BLaER1 treated with 17β-estradiol and CSF1 and Interleukin-3, amounts not matched to agents 10 nM and 100 nM (cell line): ENCODE results near the gene CCDC160.
A peak's percentile ranks its signal among the peaks of the same experiment; 100 is the strongest.
"Not testable (repeated sequence)": the region's sequence is repeated elsewhere in the genome, so short reads cannot be mapped to it uniquely, and the experiment has no call there.

Experiments used
- H3K27ac ChIP-seq, 11 experiments: shearing (Covaris generic); formaldehyde crosslinking; 2 replicates each; pipeline ENCODE4 v1.8.1; 2022
- H3K27me3 ChIP-seq, 11 experiments: shearing (Covaris generic); formaldehyde crosslinking; 2 replicates each; pipeline ENCODE4 v1.8.1; 2022
- H3K36me3 ChIP-seq, 11 experiments: shearing (Covaris generic); formaldehyde crosslinking; 2 replicates each; pipeline ENCODE4 v1.8.1; 2022
- H3K4me1 ChIP-seq, 10 experiments: shearing (Covaris generic); formaldehyde crosslinking; 2 replicates each; pipeline ENCODE4 v1.8.1; 2022
- H3K4me2 ChIP-seq, 11 experiments: shearing (Covaris generic); formaldehyde crosslinking; 2 replicates each; pipeline ENCODE4 v1.8.1; 2022
- H3K4me3 ChIP-seq, 10 experiments: shearing (Covaris generic); formaldehyde crosslinking; 2 replicates each; pipeline ENCODE4 v1.8.1; 2022
- H3K9ac ChIP-seq, 11 experiments: shearing (Covaris generic); formaldehyde crosslinking; 2 replicates each; pipeline ENCODE4 v1.8.1; 2022
- H3K9me3 ChIP-seq, 11 experiments: shearing (Covaris generic); formaldehyde crosslinking; replicated peaks in 1 of 11; 2 replicates each; pipeline ENCODE4 v1.8.1; 2022
- H4K20me1 ChIP-seq, 11 experiments: shearing (Covaris generic); formaldehyde crosslinking; 2 replicates each; pipeline ENCODE4 v1.8.1; 2022
- Cebpa-rat ChIP-seq, 11 experiments: shearing (Covaris generic); IDR thresholded peaks; 2 replicates each; pipeline ENCODE4 v1.8.1; 2022

Gene CCDC160

DNA sequence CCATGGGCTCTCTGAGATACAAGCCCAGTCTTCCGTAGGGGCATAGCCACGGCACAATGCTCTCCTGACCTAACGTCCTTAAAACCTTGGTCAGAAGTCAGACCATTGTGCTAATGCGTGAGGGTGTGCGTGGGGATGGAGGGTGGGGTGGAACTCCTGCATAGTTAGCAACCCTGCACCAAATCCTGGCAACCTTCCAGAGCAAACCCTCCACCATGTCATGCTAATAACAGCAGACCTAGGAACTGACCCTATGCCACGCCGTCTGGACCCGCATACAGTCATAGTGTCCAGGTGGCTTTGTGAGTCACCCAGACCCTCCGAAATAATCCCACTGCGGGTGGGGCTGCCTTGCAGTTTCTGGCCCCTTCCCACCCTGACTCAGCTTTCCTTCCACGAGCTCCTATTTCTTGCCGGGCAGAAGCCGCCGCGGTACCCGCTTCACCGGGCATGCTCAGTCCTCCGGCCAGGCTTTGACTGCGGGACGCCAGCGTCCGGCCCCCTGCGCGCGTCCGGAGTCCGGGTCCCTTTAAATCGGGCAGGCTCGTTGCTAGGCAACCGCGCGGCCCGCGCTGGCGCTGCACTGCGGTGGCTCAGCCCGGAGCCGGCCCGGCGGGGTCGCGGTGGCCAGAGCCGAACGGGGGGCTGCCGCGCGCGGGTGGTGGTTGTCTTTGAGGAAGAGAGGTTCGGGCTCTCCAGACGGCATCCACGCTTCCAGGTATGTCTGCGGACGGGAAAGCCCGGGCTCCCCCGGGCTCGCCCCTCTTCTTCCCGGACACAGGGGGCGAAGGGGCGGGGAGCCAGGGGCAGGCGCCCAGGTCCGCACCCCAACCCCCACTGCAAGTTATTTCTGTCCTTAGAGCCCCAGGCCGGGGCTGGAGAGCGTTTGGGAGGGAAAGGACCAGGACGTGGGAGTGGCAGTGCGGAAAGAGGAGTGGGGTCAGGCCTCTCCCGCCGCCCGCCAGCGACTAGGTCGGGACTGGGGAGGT lies at the start of gene CCDC160:
Gene CCDC160, plus strand, starts transcription at position 557 of the 989 bp plus-strand sequence. CDS start 7,619 bp downstream, outside the sequence.
- H3K4me1 ChIP-seq = no peaks in the 10 kb centered on the region
- peaks cover 84 to 96% (median 93%) of the 10 kb centered on the region in 11 experiments for H3K27me3 ChIP-seq
- no peak for TF ChIP-seq Cebpa-rat (IDR thresholded peaks at IDR 0.05)
- no peaks in the 10 kb centered on the region for H3K36me3 ChIP-seq
- H3K27ac ChIP-seq = no peak within 1 kb of the TSS
- H3K4me2 ChIP-seq = no peak within 1 kb of the TSS
- H4K20me1 ChIP-seq = peaks cover 0 to 8% (median 0%) of the 10 kb centered on the region in 11 experiments; a peak in 3 of 22 replicates
- peak within 1 kb of the TSS in 1 of 10 experiments; percentile 24; a peak in 1 of 20 replicates for H3K4me3 ChIP-seq
- no peak within 1 kb of the TSS for H3K9ac ChIP-seq
- peaks cover 8 to 21% (median 14%) of the 10 kb centered on the region in 11 experiments; a peak in 21 of 22 replicates for H3K9me3 ChIP-seq

DNA sequence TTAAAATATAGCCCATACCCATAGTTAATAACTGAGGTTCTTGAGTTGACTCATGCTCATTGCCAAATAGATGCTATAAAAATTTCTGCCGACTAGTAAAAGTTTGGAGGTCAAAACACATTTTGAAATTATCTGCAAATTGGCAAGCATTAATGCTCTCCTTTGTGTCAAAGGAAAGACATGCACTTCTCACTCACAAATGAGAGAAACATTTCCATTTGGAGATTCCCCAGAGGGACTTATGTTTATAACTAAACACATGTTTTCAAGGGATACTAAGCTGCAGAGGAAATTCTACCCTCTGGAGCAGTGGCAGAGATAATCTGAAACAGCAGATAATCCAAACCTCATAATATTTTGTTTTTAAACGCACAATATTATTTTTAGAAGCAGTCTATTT lies 45.7 kb upstream of the CCDC160 start:
- no peaks in the 10 kb centered on the region; a peak in 1 of 22 replicates for H4K20me1 ChIP-seq
- H3K27me3 ChIP-seq = peaks cover 66 to 92% (median 84%) of the 10 kb centered on the region in 11 experiments
- TF ChIP-seq Cebpa-rat (IDR thresholded peaks at IDR 0.05) = no peak
- peaks cover 0 to under 1% (median 0%) of the 10 kb centered on the region in 11 experiments; a peak in 1 of 22 replicates for H3K9me3 ChIP-seq
- peaks cover 5 to 16% (median 12%) of the 10 kb centered on the region in 10 experiments; a peak in 16 of 20 replicates for H3K4me1 ChIP-seq
- H3K4me2 ChIP-seq = peak overlapping the region in 1 of 11 experiments; percentile 4; a peak in 1 of 22 replicates
- H3K9ac ChIP-seq = no peak overlapping the region
- H3K27ac ChIP-seq = no peak overlapping the region
- H3K4me3 ChIP-seq = no peak overlapping the region
- no peaks in the 10 kb centered on the region for H3K36me3 ChIP-seq

DNA sequence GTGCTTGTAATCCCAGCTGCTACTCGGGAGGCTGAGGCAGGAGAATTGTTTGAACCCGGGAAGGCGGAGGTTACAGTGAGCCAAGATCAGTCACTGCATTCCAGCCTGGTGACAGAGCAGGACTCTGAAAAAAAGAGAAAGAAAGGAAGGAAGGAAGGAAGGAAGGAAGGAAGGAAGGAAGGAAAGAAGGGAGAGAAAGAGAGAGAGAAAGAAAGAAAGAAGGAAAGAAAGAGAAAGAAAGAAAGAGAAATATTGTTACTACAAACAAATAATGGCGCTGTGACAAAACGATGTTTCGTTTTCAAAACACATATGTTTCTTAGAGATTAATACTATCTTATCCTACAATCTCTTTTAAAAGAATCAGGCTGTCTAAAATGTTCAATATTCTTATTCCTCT lies 42.1 kb upstream of the CCDC160 start:
- H3K9ac ChIP-seq = no peak overlapping the region
- no peaks in the 10 kb centered on the region for H3K36me3 ChIP-seq
- H4K20me1 ChIP-seq = no peaks in the 10 kb centered on the region
- H3K4me1 ChIP-seq = no peaks in the 10 kb centered on the region
- H3K9me3 ChIP-seq = peaks cover 0 to 33% (median 7%) of the 10 kb centered on the region in 11 experiments; a peak in 13 of 22 replicates
- no peak overlapping the region for H3K4me3 ChIP-seq
- H3K4me2 ChIP-seq = no peak overlapping the region
- no peak for TF ChIP-seq Cebpa-rat (IDR thresholded peaks at IDR 0.05)
- no peak overlapping the region for H3K27ac ChIP-seq
- peaks cover 54 to 92% (median 79%) of the 10 kb centered on the region in 11 experiments for H3K27me3 ChIP-seq

DNA sequence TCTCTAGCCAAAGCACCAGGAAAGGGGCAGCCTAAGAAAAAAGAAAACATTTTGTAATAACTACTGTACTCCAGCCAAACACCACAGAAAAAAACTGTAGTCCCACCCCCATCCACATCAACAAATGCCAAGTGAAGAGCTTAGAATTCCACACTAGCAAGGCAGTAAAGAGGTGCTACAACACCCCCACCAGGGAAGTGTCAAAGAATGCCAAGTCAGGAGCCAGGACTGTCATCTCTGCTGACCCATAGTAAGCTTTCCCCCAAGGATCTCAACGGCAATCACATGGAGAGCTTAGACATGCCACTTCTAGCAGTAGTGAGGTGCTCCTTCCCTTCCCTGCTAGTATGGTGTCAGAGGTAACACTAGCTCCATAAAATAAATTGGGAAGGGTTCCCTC lies 34.4 kb upstream of the CCDC160 start:
- Histone ChIP-seq H3K4me3 (no peak overlapping the region), H4K20me1 (no peaks in the 10 kb centered on the region), H3K27me3 (peaks cover 75 to 99% (median 93%) of the 10 kb centered on the region in 11 experiments), H3K4me2 (no peak overlapping the region), H3K9me3 (peaks cover 0 to 50% (median 2%) of the 10 kb centered on the region in 11 experiments; a peak in 13 of 22 replicates), H3K27ac (no peak overlapping the region), H3K9ac (no peak overlapping the region), H3K4me1 (no peaks in the 10 kb centered on the region), H3K36me3 (no peaks in the 10 kb centered on the region)
- TF ChIP-seq Cebpa-rat (IDR thresholded peaks at IDR 0.05) = no peak

DNA sequence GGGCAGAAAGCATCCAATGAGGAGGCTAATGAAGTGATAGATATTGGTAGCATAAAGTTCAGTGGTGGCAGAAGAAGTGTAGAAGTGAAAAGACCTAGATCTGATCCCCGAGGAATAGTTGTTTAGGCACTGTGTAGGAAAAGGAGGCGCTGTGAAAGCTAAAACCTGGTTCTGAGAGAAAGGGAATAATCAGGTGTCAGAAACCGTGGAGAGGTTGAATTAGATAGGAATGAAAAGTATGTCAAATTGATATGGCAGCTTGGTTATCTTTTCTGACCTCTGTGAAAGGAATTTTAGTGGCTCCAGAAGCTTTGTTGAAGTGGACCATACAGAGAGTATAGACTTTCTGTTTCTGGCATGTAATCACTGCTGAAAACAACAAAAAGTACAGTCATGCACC lies 30.8 kb upstream of the CCDC160 start:
- H3K27me3 ChIP-seq = peaks cover 74 to 95% (median 92%) of the 10 kb centered on the region in 11 experiments
- no peak overlapping the region for H3K4me2 ChIP-seq
- H4K20me1 ChIP-seq = no peaks in the 10 kb centered on the region
- TF ChIP-seq Cebpa-rat (IDR thresholded peaks at IDR 0.05) = no peak
- H3K36me3 ChIP-seq = no peaks in the 10 kb centered on the region
- H3K4me1 ChIP-seq = no peaks in the 10 kb centered on the region
- no peak overlapping the region for H3K27ac ChIP-seq
- peaks cover 5 to 39% (median 7%) of the 10 kb centered on the region in 11 experiments; a peak in 17 of 22 replicates for H3K9me3 ChIP-seq
- H3K4me3 ChIP-seq = no peak overlapping the region
- no peak overlapping the region for H3K9ac ChIP-seq

DNA sequence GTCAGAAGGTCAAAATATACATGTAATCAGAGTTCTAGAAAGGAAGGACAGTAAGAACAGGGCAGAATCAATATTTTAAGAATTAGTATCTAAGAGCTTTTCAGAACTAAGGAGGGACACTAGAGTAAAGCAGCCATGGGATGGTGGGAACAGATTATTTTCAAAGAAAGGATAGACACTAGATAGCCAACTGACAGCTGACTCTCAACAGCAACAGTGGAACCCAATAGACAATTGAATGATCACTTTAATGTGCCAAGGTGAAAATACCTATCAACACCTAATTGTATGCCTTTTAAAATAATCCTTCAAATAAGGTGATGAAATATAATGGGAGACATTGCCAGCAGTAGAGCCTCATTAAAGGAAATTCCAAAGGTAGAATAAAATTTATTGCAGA lies 26.5 kb upstream of the CCDC160 start:
- Histone ChIP-seq H3K36me3 (no peaks in the 10 kb centered on the region), H3K9me3 (peaks cover 5 to 12% (median 8%) of the 10 kb centered on the region in 11 experiments; a peak in 19 of 22 replicates), H3K9ac (no peak overlapping the region)

DNA sequence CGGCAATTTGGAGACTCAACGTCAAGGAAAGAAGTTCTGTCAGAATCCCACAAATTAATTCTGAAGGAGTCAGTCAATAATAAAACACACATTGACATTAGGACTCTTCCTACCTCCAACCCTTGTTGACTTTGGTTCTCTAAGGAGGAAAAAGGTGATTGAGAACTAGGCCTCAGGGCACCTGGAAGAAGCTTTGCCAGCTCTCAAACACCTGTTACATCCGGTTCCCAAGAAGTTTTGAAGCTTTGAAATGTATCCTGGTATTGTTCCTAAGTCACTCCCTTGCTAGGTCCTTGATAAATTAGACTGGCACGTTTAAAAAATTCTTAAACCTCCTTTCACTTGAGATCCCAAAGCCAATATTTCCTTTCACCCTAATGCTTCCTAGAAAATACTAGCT lies 1.7 kb upstream of the CCDC160 start:
- H3K9ac ChIP-seq = no peak overlapping the region
- H4K20me1 ChIP-seq = peaks cover 0 to 8% (median 0%) of the 10 kb centered on the region in 11 experiments; a peak in 3 of 22 replicates
- no peaks in the 10 kb centered on the region for H3K36me3 ChIP-seq
- H3K27ac ChIP-seq = no peak overlapping the region
- H3K9me3 ChIP-seq = peaks cover 8 to 21% (median 14%) of the 10 kb centered on the region in 11 experiments; a peak in 21 of 22 replicates
- H3K27me3 ChIP-seq = peaks cover 69 to 95% (median 88%) of the 10 kb centered on the region in 11 experiments
- H3K4me3 ChIP-seq = no peak overlapping the region
- no peaks in the 10 kb centered on the region for H3K4me1 ChIP-seq
- no peak overlapping the region for H3K4me2 ChIP-seq
- TF ChIP-seq Cebpa-rat (IDR thresholded peaks at IDR 0.05) = no peak

More for the DNA sequence above, 26.5 kb upstream of the CCDC160 start:
- TF ChIP-seq Cebpa-rat (IDR thresholded peaks at IDR 0.05) = no peak
- Histone ChIP-seq H3K4me1 (no peaks in the 10 kb centered on the region), H3K27me3 (peaks cover 67 to 95% (median 89%) of the 10 kb centered on the region in 11 experiments), H4K20me1 (no peaks in the 10 kb centered on the region), H3K4me2 (no peak overlapping the region), H3K27ac (no peak overlapping the region), H3K4me3 (no peak overlapping the region)

DNA sequence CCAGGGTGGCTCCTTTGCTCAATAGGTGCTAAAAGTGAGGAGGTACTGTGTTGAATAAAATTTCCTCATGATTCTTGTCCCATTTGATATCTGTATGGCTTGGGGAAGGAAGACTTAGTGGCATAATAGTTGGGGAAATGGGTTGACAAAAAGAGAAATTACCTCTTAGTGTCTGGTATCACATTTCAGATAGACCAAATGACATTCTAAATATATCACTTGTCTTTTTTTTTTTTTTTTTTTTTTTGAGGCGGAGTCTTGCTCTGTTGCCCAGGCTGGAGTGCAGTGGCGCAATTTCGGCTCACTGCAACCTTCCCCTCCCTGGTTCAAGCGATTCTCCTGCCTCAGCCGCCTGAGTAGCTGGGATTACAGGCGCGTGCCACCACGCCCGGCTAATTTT lies 1.2 kb downstream of the CCDC160 start:
- H3K4me1 ChIP-seq, H3K36me3 ChIP-seq, H3K9ac ChIP-seq, H3K4me2 ChIP-seq, H3K4me3 ChIP-seq, H4K20me1 ChIP-seq, H3K27ac ChIP-seq: not testable (repeated sequence)
- H3K9me3 ChIP-seq = peaks cover 8 to 21% (median 14%) of the 10 kb centered on the region in 11 experiments; a peak in 21 of 22 replicates
- H3K27me3 ChIP-seq = peaks cover 90 to 98% (median 96%) of the 10 kb centered on the region in 11 experiments

DNA sequence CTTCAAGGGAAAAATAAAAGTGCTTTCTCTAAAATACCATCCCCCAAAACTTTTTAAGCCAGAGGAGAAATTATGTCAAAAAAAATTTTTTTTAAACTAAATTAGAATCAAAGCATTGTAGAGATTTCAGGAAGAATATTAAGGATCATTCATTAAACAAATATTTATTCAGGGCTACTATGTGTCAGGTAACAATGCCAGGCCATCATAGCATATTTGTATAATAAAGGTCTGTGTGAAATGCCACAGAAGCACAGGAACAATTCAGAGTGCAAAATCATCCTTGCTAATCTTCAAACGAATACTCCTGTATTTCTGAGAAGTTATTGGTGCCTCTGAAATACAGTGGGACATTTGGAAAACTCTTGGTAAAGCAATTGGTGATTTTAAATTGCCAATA lies 2.0 kb downstream of the CCDC160 start:
- H3K4me3 ChIP-seq = no peak overlapping the region
- peaks cover 8 to 21% (median 14%) of the 10 kb centered on the region in 11 experiments; a peak in 21 of 22 replicates for H3K9me3 ChIP-seq
- TF ChIP-seq Cebpa-rat (IDR thresholded peaks at IDR 0.05) = no peak

More for the DNA sequence above, 2.0 kb downstream of the CCDC160 start:
- no peak overlapping the region for H3K4me2 ChIP-seq
- no peak overlapping the region for H3K9ac ChIP-seq
- peaks cover 0 to 8% (median 0%) of the 10 kb centered on the region in 11 experiments; a peak in 3 of 22 replicates for H4K20me1 ChIP-seq
- no peaks in the 10 kb centered on the region for H3K36me3 ChIP-seq
- no peak overlapping the region for H3K27ac ChIP-seq
- peaks cover 93 to 100% (median 100%) of the 10 kb centered on the region in 11 experiments for H3K27me3 ChIP-seq
- H3K4me1 ChIP-seq = no peaks in the 10 kb centered on the region
